Measurements from ENCODE around the gene VPS26A. TPM values are rescaled to one million over a fixed set of nuclear protein-coding genes. Genes with fewer than 3 reads are reported as not detected.

The VPS26A gene
- total RNA-seq, 4 donors from 2014 or later = 31.8 to 47.3 (median 38.4) TPM

DNA sequence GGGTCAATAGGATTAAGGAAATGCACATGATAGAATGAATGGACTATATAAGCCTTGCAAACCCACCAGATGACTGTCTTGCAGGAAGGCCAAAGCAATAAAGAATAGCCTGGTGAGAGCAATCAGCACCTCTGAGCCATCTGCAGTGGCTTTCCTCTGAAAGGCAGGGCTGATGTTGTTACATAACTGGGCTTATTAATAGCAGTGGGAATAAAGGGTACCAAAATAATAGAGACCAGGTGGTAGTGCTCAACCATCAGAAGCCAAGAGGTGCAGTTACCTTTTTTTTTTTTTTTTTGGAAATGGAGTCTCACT is 16.8 kb upstream of the VPS26A start:
- intact Hi-C loops (cut with DNase I) = no loop called here

DNA sequence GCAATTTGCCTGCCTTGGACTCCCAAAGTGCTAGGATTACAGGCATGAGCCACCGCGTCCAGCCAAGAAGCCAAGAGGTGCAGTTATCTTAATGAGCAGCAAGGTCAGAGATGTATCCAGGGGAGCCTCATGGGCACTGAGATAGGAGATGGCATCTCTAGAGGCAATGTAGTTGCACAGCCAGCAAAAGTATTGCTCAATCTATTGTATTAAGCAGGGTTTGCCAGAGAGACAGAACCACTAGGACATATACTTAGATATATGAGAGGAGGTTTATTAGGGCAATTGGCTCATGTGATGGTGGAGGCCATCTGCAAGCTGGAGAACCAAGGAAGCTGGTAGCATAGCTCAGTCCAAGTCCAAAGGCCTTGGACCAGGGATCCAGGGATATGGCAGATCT is 16.3 kb upstream of the VPS26A start:
- Histone ChIP-seq H3K4me1 (no peaks in the 10 kb centered on the region), H3K36me3 (peaks cover 0 to 15% (median 6%) of the 10 kb centered on the region in 4 donors), H3K9me3 (no peaks in the 10 kb centered on the region), H3K27ac (replicated peaks in 1 of 4) (no peak overlapping the region), H3K4me3 (no peak overlapping the region), H3K27me3 (peaks cover 0 to 5% (median 0%) of the 10 kb centered on the region in 4 donors)
- TF ChIP-seq EP300 (IDR thresholded peaks at IDR 0.05) = no peak
- no peak for TF ChIP-seq CTCF (IDR thresholded peaks at IDR 0.05)
- no peak for TF ChIP-seq POLR2AphosphoS5 (IDR thresholded peaks at IDR 0.05)
- no peak for TF ChIP-seq POLR2A (IDR thresholded peaks at IDR 0.05; ENCODE audit: low read depth)
- 100% methylated on average over 2 of the region's 2 CpGs for WGBS
- intact Hi-C loops (cut with DNase I) = no loop called here
- DNase-seq (ENCODE audit: extremely low spot score) = no peak

More for the DNA sequence above, 16.8 kb upstream of the VPS26A start:
- H3K9me3 ChIP-seq = no peaks in the 10 kb centered on the region
- no peaks in the 10 kb centered on the region for H3K4me1 ChIP-seq
- no peak overlapping the region for H3K4me3 ChIP-seq
- H3K27ac ChIP-seq (replicated peaks in 1 of 4) = no peak overlapping the region
- H3K27me3 ChIP-seq = peaks cover 0 to 5% (median 0%) of the 10 kb centered on the region in 4 donors
- TF ChIP-seq POLR2AphosphoS5 (IDR thresholded peaks at IDR 0.05) (no peak), CTCF (IDR thresholded peaks at IDR 0.05) (no peak), POLR2A (IDR thresholded peaks at IDR 0.05; ENCODE audit: low read depth) (no peak), EP300 (IDR thresholded peaks at IDR 0.05) (no peak)
- DNase-seq (ENCODE audit: extremely low spot score) = no peak
- peaks cover 0 to 15% (median 6%) of the 10 kb centered on the region in 4 donors for H3K36me3 ChIP-seq

GRCh38 chr10:69119896-69120295 is 4.1 kb upstream of the VPS26A start:
- no peak overlapping the region for H3K27ac ChIP-seq (replicated peaks in 1 of 4)
- no peaks in the 10 kb centered on the region for H3K36me3 ChIP-seq
- DNase-seq (ENCODE audit: extremely low spot score) = no peak
- H3K4me1 ChIP-seq = peaks cover 6 to 9% (median 7%) of the 10 kb centered on the region in 4 donors
- no peak overlapping the region for H3K4me3 ChIP-seq
- no peaks in the 10 kb centered on the region for H3K27me3 ChIP-seq
- TF ChIP-seq CTCF (IDR thresholded peaks at IDR 0.05) (no peak), EP300 (IDR thresholded peaks at IDR 0.05) (no peak), POLR2A (IDR thresholded peaks at IDR 0.05; ENCODE audit: low read depth) (no peak), POLR2AphosphoS5 (IDR thresholded peaks at IDR 0.05) (no peak)
- WGBS = 69% methylated on average over 1 of the region's 1 CpG
- H3K9me3 ChIP-seq = no peaks in the 10 kb centered on the region
- intact Hi-C loops (cut with DNase I) = loop anchor here (5.0 kb wide), 2 partner anchors 62 to 128 kb away; partner anchors contain the start of gene SUPV3L1

GRCh38 chr10:69123306-69123746 is 652 bp upstream of the VPS26A start:
- Histone ChIP-seq H3K27ac (replicated peaks in 1 of 4) (peak overlapping the region; percentile 95 to 99 (median 98)), H3K36me3 (no peaks in the 10 kb centered on the region), H3K4me1 (peaks cover 20 to 40% (median 26%) of the 10 kb centered on the region in 4 donors), H3K9me3 (no peaks in the 10 kb centered on the region), H3K4me3 (peak overlapping the region; percentile 89 to 99 (median 94)), H3K27me3 (no peaks in the 10 kb centered on the region)
- 0% methylated on average over 3 of the region's 16 CpGs for WGBS
- TF ChIP-seq POLR2AphosphoS5 (IDR thresholded peaks at IDR 0.05) (no peak), EP300 (IDR thresholded peaks at IDR 0.05) (no peak), POLR2A (IDR thresholded peaks at IDR 0.05; ENCODE audit: low read depth) (no peak), CTCF (IDR thresholded peaks at IDR 0.05) (no peak)
- no peak for DNase-seq (ENCODE audit: extremely low spot score)
- intact Hi-C loops (cut with DNase I) = loop anchor here (5.0 kb wide), 2 partner anchors 59 to 131 kb away; partner anchors contain the start of gene SUPV3L1

Data from esophagus muscularis mucosa (tissue), 4 donors.